Activated CD4-positive, alpha-beta T cell treated with anti-CD3 and anti-CD28 coated beads, Interleukin-2, Interleukin-4, amounts not matched to agents 100 ng/mL and 50 ng/mL, durations not matched to agents 16 hours and 8 hours (primary cell): ENCODE results near the gene FALEC.
A peak's percentile ranks its signal among the peaks of the same experiment; 100 is the strongest.
"Not testable (repeated sequence)": the region's sequence is repeated elsewhere in the genome, so short reads cannot be mapped to it uniquely, and the experiment has no call there.

Experiments
- DNase-seq: peaks from one replicate; pipeline ENCODE4 v3.0.0-alpha.2; 2020; ENCODE audit warnings: low spot score

The FALEC gene

DNA sequence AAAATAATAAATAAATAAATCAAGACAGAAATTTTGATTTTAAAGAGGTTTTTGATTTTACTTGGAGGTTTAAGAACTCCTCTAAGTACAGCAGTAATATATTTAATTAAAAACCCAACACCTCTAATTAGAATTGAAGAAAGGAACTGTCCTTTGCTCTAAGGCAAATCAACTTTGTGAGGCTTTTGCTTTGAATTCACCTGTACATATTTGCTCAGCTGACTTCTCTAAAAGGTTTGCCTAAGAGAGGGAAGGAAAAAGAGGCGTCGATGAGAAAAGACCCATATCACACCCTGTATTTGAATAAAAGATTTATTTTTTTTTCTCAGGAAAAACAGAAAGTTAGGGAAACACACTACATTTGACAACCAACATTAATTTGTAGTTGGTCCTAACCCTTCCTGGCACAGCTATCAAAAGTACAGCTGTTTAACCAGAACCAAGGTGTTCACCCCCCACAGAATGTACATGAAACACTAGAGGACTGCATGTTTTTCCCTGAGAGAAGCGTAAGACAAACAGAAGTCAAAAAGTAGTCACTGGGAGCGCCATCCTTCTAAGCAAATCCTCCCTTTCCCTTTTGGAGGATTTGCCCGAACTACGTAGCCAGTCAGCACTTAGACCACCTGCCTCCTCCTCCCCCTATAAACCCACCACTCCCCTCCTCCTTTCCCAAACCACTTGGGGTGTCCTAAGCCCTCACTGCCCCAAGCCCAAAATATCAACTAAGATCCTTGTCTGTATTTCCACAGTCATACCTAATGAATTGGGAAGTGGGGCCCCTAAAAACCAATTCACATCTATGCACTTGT, 58.9 kb downstream of the FALEC start:
- no peak for DNase-seq

DNA sequence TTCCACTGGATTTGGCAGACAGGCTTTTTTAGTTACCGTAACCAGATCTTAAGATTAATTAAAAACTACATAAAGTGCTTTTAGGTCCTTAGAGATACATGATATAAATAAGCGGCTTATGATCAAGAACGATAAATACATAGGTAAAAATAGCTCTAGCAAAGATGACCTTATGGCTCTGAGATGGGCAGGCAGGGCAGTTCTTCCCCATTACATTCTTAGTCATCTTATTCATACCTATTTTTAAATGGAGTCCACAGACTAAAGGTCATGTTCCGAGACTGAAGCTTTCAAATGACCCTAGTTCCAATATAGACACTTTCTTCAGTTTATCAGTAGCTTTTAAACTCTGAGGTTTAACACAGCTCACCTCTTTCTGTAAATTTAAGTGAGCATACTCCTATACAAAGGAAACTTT, 59.5 kb downstream of the FALEC start:
- no peak for DNase-seq

- no peak for DNase-seq
These were observed 60.2 kb downstream of the FALEC start for GRCh38 chr1:150575518-150576366.

DNA sequence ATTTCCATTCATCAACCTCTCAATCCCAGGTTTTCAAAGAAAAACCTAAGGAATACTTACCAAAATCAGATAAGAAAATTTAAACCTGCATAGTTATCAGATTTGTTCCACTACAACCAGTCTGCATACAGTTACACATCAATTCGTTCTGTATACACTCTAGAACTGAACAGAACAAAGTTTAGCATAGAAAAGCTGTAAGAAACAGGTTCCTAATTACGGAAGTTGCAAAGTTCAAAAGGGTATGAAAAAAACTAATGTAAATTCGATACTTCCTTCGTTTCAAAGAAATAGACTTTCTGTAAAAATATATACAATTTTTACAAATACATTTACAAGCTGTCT, 60.8 kb downstream of the FALEC start:
- DNase-seq = no peak

- DNase-seq = no peak
These were observed 61.4 kb downstream of the FALEC start for GRCh38 chr1:150576794-150577556.

GRCh38 chr1:150577557-150578271, 62.2 kb downstream of the FALEC start:
- no peak for DNase-seq

DNA sequence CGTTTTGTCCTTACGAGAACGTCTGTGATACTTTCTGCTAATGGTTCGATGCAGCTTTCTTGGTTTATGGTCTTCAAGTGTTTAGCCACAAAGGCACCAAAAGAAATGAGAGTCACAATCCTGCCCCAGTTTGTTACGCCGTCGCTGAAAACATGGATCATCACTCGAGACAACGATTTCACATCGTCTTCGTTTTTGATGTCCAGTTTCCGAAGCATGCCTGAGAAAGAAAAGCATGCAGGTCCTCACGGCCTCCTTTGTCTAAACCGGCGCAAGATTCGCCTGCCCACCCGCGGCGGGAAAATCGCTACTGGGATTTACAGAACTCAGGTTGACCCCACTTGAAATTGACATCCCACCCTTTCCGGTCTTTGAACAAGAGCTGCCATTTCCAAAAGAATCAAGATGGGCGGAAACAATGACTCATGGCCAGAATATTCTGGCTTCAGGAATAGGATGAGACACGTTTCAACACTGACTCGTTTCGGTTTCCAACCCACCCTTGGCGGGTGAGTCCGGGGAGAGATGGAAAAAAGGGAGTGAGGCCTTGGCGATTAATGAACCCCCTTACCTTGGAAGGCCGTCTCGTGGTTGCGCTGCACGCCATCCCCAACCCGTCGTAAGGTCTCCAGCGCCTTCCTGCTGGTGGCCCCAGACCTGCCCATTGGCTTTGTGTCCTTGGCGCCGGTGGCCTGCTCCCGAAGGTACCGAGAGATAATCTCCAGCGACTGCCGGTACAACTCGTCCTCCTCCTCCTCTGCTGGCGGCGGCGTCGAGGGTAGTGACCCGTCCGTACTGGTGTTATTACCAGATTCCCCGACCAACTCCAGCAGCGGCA, 62.9 kb downstream of the FALEC start:
- peak; percentile 64 for DNase-seq

- peak; percentile 94 for DNase-seq
These were observed 63.8 kb downstream of the FALEC start, which contains the start of gene MCL1 for GRCh38 chr1:150579110-150579944. MCL1 (minus strand) TSS chr1:150579610; CDS start chr1:150579530, 80 bp downstream.

- DNase-seq = no peak
These were observed 64.5 kb downstream of the FALEC start for GRCh38 chr1:150579945-150580642.

GRCh38 chr1:150580966-150581365, 65.4 kb downstream of the FALEC start:
- DNase-seq = not testable (repeated sequence)

GRCh38 chr1:150581437-150581836, 65.9 kb downstream of the FALEC start:
- not testable (repeated sequence) for DNase-seq

DNA sequence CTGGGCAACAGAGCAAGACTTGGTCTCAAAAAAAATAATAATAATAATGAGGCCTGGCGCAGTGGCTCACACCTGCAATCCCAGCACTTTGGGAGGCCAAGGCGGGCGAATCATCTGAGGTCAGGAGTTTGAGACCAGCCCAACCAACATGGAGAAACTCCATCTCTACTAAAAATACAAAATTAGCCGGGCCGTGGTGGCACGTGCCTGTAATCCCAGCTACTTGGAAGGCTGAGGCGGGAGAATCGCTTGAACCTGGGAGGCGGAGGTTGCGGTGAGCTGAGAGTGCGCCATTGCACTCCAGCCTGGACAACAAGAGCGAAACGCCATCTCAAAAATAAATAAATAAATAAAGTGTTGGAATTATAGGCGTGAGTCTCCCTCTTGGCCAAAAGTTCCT, 66.4 kb downstream of the FALEC start:
- DNase-seq = not testable (repeated sequence)

- no peak for DNase-seq
These were observed 66.8 kb downstream of the FALEC start for GRCh38 chr1:150582371-150582770.
